ENCODE measurements around the gene SLIT1.

SLIT1 gene

DNA sequence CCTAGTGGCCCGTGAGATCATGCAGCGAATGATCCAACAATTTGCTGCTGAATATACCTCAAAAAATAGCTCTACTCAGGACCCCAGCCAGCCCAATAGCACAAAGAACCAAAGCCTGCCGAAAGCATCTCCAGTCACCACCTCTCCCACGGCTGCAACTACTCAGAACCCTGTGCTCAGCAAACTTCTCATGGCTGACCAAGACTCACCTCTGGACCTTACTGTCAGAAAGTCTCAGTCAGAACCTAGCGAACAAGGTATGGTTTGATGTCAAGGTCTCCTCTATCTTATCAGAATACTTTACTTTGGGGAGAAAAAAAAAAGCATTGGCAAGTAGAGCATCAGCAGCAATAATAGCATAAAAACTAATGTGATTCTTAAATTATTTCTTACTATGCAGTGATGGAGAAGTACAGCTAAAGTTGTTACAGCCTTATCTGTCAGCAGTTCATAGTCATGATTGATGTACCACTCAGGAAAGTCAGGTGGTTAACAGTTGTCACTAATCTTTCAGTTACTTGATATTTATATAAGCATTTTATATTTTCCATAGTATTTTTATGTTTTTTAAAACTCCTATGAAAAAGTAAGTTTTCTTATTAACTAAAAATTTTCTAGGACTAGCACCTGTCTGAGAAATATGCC lies 236.6 kb downstream of the SLIT1 start:
- DNase-seq (ENCODE audit: low read depth, low spot score) = no peak
- Histone ChIP-seq H3K27ac (no peak overlapping the region), H3K4me3 (no peak overlapping the region), H3K9me3 (ENCODE audit: low read depth, low read length) (no peaks in the 10 kb centered on the region), H3K9ac (ENCODE audit: insufficient read length) (no peak overlapping the region), H3K36me3 (ENCODE audit: insufficient read depth, low read length) (no peaks in the 10 kb centered on the region)
- TF ChIP-seq EZH2 (IDR thresholded peaks at IDR 0.05) (no peak), POLR2AphosphoS5 (IDR thresholded peaks at IDR 0.05; ENCODE audit: borderline replicate concordance, low read depth, low read length) (no peak), FOXP2 (optimal IDR thresholded peaks at IDR 0.05; ENCODE audit: control extremely low read depth, extremely low read length, insufficient read depth) (no peak)

Data from SK-N-MC (cell line).